ENCODE results near the gene TRIM5.

DNA sequence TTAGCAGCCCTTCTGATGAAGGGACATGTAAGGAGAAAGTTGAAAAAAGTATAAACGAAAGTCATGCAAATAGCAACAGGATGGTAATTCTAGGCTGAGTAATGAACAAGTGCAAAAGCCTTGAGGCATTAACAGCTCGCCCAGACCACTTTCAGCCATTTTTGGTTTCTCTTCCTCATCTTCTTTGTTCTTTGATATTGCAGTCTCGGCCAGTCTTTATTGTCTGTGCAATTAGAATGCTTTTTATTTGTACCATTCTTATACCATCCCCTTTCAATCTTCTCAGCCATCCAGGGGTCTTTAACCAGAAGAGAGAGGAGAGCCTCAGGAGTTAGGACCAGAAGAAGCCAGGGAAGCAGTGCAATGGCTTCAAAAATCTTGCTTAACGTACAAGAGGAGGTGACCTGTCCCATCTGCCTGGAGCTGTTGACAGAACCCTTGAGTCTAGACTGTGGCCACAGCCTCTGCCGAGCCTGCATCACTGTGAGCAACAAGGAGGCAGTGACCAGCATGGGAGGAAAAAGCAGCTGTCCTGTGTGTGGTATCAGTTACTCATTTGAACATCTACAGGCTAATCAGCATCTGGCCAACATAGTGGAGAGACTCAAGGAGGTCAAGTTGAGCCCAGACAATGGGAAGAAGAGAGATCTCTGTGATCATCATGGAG lies 52.8 kb downstream of the TRIM5 start:
- TF ChIP-seq POLR2A (IDR thresholded peaks at IDR 0.05) = no peak
- TF ChIP-seq, protein P1, sequence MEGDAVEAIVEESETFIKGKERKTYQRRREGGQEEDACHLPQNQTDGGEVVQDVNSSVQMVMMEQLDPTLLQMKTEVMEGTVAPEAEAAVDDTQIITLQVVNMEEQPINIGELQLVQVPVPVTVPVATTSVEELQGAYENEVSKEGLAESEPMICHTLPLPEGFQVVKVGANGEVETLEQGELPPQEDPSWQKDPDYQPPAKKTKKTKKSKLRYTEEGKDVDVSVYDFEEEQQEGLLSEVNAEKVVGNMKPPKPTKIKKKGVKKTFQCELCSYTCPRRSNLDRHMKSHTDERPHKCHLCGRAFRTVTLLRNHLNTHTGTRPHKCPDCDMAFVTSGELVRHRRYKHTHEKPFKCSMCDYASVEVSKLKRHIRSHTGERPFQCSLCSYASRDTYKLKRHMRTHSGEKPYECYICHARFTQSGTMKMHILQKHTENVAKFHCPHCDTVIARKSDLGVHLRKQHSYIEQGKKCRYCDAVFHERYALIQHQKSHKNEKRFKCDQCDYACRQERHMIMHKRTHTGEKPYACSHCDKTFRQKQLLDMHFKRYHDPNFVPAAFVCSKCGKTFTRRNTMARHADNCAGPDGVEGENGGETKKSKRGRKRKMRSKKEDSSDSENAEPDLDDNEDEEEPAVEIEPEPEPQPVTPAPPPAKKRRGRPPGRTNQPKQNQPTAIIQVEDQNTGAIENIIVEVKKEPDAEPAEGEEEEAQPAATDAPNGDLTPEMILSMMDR (IDR thresholded peaks at IDR 0.05) = no peak
